A673 (cell line): Measurements from ENCODE around the gene STPG2.

Experiments
- CTCF ChIP-seq: fragments of 300-800, 200-600 bp; sonication (generic); conservative IDR thresholded peaks from 2 replicates; pipeline ENCODE4 v1.5.1; 2017; ENCODE audit warnings: low read depth, mild to moderate bottlenecking, antibody characterized with exemption, low read length, moderate library complexity, mixed read lengths
- EZH2 ChIP-seq: fragments of 200-600 bp; sonication (generic); IDR thresholded peaks from 2 replicates; pipeline ENCODE4 v1.6.1; 2017; ENCODE audit warnings: borderline replicate concordance, low read depth, mild to moderate bottlenecking, mixed read lengths, antibody characterized with exemption, low read length; ENCODE audit not compliant: poor library complexity, severe bottlenecking

DNA sequence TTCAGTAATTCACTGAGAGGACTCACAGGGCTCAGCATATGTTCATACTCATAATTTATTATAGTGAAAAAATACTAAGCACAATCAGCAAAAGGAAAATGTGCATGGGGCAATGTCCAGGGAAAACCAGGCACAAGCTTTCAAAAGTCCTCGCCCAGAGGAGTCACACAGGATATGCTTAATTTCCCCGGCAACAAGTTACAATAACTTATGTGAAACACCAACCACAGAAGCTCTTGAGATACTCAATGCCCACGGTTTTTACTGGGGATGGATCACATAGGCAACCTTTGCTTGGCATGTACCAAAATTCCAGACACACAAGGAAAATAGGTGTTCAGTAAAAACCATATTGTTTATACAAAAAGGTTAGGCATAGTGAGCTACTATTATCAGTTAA, 38.5 kb upstream of the STPG2 start:
- TF ChIP-seq CTCF (no peak), EZH2 (no peak)
